GM04504 (cell line): ENCODE measurements around the gene AK1.

Experiments
- DNase-seq: peaks from one replicate; pipeline ENCODE4 v3.0.0-alpha.2; 2012; ENCODE audit warnings: low read depth

AK1 gene

GRCh38 chr9:127816728-127817127, 60.7 kb downstream of the AK1 start:
- DNase-seq = no peak
